ENCODE measurements around the gene PIK3R4.

DNA sequence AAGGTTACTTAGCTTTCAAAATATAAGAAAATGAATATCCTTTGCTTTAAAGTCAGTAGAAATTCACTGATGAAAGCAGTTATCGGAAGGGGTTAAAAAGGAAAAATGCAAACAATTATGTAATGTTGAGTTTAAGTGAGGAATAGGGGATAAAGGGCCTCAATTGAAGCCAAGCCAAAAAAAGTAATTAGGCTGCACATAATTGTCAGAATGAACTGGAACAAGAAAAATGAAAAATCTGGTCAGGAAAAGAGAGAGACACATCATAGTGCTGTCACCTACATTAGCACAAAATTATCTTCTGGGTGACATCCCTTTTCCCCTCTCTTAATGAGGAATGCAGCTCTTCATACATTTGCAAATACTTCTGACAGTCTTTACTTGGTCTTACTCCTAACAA, 48.8 kb upstream of the PIK3R4 start:
- TF ChIP-seq, protein P1, sequence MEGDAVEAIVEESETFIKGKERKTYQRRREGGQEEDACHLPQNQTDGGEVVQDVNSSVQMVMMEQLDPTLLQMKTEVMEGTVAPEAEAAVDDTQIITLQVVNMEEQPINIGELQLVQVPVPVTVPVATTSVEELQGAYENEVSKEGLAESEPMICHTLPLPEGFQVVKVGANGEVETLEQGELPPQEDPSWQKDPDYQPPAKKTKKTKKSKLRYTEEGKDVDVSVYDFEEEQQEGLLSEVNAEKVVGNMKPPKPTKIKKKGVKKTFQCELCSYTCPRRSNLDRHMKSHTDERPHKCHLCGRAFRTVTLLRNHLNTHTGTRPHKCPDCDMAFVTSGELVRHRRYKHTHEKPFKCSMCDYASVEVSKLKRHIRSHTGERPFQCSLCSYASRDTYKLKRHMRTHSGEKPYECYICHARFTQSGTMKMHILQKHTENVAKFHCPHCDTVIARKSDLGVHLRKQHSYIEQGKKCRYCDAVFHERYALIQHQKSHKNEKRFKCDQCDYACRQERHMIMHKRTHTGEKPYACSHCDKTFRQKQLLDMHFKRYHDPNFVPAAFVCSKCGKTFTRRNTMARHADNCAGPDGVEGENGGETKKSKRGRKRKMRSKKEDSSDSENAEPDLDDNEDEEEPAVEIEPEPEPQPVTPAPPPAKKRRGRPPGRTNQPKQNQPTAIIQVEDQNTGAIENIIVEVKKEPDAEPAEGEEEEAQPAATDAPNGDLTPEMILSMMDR (conservative IDR thresholded peaks at IDR 0.05; ENCODE audit: low read depth, low read length), result no peak
- no peak for TF ChIP-seq EZH2 (IDR thresholded peaks at IDR 0.05; ENCODE audit: borderline replicate concordance, low read depth, low read length, poor library complexity, severe bottlenecking)
